Measurements from ENCODE around the gene S100PBP.

S100PBP gene

GRCh38 chr1:32817159-32817814 lies at the start of gene S100PBP, which contains the start of gene YARS1:
Gene S100PBP (plus strand): TSS chr1:32817653. CDS start chr1:32826100, 8,447 bp downstream.
Gene YARS1 (minus strand): TSS chr1:32817358. CDS start chr1:32817244, 114 bp downstream.
- peak; percentile 100 for DNase-seq (ENCODE audit: low read depth)

DNA sequence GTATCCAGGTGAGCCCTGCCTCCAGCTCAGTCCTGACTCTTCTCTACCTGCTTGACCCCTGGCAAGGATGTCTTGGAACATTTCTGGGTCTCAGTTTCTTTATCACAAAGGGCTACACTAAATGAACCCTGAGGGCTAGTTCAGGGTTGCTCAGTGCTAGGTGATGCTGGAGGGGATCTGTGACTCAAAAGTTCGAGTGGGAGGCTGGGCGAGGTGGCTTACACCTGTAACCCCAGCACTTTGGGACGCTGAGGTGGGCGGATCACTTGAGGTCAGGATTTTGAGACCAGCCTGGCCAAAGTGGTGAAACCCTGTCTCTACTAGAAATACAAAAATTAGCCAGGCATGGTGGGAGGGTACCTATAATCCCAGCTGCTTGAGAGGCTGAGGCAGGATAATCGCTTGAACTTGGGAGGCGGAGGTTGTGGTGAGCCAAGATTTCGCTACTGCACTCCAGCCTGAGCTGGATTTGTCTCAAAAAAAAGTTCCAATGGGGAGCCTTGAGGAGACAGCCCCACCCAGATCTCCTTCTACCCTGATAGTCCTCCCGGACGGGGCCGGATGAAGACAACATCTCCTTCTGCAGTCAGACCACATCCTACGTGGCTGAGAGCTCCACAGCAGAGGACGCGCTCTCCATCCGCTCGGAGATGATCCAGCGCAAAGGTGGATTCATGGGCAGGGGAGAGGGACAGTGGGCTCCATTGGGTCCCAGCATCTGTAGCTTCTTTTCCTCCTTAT lies 49.2 kb upstream of the S100PBP start:
- DNase-seq (ENCODE audit: low read depth), result no peak

- no peak for DNase-seq (ENCODE audit: low read depth)
Observed at GRCh38 chr1:32769524-32770220, 47.8 kb upstream of the S100PBP start.

- DNase-seq (ENCODE audit: low read depth), result no peak
Observed at GRCh38 chr1:32770221-32770731, 47.2 kb upstream of the S100PBP start.

- DNase-seq (ENCODE audit: low read depth), result no peak
Observed at GRCh38 chr1:32770741-32771548, 46.5 kb upstream of the S100PBP start.

DNA sequence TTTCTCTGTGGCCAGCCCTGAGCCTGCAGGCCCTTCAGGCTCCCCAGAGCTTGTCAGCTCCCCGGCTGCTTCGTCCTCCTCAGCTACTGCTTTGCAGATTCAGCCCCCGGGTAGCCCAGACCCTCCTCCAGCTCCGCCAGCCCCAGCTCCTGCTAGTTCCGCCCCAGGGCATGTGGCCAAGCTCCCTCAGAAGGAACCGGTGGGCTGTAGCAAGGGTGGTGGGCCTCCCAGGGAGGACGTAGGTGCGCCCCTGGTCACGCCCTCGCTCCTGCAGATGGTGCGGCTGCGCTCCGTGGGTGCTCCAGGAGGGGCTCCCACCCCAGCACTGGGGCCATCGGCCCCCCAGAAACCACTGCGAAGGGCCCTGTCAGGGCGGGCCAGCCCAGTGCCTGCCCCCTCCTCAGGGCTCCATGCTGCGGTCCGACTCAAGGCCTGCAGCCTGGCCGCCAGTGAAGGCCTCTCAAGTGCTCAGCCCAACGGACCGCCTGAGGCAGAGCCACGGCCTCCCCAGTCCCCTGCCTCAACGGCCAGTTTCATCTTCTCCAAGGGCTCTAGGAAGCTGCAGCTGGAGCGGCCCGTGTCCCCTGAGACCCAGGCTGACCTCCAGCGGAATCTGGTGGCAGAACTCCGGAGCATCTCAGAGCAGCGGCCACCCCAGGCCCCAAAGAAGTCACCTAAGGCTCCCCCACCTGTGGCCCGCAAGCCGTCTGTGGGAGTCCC lies 45.7 kb upstream of the S100PBP start:
- no peak for DNase-seq (ENCODE audit: low read depth)

DNA sequence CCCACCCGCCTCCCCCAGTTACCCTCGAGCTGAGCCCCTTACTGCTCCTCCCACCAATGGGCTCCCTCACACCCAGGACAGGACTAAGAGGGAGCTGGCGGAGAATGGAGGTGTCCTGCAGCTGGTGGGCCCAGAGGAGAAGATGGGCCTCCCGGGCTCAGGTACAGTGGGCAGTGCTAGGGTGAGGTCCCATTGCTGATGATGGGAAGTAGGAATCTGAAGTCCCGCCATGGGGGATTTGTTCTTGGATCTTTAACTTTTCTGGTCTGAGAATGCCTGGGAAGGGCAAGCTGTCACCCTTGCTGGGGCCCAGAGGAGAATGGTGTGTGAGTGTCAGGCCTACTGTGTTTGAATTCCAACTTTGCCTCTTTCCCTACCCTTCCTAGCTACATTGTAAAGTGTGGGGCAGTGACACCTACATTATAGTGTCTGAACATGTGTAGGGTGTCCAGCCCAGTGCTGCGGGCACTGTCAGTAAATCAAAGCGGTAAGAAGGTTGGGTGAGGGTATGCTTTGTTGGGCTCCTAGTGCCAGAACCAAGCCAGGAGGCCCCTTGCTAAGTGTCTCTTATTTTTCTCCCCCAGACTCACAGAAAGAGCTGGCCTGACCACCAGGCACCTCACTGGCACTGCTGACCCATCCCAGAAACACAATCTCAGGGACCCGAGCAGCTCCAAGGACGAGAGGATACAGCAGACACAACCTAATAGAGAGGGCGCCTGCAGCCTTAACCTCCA lies 45.0 kb upstream of the S100PBP start:
- DNase-seq (ENCODE audit: low read depth), result no peak

DNA sequence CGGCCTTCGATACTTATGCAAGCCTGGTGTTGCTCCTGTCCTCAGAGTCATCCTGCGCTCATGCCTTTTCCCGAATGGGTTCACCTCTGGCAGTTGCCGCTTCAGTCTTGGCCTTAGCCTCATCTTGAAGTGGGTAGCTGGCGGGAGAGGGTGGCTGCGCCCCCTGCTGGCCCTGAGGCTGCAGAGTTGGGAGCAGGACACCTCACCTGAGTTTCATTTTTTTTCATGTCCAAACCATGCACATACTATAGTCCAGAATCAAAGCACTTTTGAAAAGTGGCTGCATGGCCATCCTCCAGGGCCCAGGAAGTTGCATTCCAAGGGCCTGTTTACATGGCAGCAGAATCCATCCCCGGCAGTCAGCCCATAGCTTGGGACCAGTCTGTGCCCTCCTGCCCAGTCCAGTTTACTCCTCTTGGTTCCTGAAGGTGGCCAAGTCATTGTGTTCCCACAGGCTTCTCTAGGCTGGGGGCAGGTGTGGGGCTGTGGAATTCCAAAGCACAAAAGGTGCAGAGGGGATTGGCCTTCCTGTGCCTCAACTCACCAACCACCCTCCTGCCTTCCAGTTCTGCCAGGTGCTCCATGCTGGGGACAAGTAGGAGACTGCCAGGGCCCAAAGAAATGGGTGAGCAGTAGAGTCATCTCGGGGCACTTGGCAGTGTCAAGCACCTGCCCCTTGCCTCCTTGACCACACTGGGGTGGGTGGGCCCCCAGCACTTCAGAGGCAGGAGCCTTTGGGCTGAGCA lies 44.3 kb upstream of the S100PBP start:
- peak; percentile 62 for DNase-seq (ENCODE audit: low read depth)

DNA sequence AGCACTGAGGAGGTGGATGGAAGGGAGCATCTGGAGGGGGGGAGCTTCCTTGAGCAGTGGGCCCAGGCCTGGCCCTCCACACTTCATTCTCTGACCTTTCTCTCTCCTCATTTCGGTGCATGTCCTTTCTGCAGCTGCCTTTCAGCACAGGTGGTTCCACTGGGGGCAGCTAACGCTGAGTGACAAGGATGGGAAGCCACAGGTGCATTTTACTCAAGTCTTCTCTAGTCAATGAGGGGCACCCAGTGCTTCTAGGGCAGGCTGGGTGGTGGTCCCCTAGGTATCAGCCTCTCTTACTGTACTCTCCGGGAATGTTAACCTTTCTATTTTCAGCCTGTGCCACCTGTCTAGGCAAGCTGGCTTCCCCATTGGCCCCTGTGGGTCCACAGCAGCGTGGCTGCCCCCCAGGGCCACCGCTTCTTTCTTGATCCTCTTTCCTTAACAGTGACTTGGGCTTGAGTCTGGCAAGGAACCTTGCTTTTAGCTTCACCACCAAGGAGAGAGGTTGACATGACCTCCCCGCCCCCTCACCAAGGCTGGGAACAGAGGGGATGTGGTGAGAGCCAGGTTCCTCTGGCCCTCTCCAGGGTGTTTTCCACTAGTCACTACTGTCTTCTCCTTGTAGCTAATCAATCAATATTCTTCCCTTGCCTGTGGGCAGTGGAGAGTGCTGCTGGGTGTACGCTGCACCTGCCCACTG lies 43.5 kb upstream of the S100PBP start:
- DNase-seq (ENCODE audit: low read depth), result no peak

GRCh38 chr1:32774464-32774808 lies 43.0 kb upstream of the S100PBP start:
- DNase-seq (ENCODE audit: low read depth), result no peak

DNA sequence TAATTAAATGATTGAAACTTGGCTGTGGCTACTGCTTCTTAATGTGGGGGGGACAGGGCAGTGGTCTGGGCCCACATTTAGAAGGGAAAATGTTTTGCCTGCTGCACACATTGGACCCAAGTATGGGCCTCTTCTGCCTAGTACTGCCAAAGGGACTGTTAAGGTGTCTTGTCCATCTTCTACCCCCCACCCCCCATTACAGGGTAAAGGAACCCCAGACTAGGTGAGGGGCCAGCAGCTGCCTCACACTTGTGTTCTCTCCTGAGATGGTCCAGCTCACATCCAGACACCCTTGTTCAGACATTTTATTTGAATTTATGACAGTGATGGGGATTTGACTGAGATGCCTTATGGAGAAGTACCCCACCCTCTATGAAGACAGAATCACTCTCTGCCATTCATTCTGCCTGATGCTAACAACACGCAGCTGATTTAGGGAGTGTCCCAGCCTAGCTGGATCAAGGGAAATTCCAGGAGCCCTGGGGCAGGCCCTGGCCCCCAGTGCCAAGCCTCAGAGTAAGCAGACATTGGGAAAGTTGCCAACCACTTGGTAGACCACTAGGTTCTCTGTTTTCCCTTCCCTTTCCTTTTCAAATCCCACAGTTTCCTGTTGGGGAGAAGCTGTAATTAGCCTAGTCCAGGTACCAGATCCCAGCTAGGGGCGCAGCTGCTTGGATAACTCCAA lies 42.4 kb upstream of the S100PBP start:
- no peak for DNase-seq (ENCODE audit: low read depth)

- no peak for DNase-seq (ENCODE audit: low read depth)
Observed at GRCh38 chr1:32775640-32776337, 41.7 kb upstream of the S100PBP start.

- no peak for DNase-seq (ENCODE audit: low read depth)
Observed at GRCh38 chr1:32779242-32779641, 38.2 kb upstream of the S100PBP start.

DNA sequence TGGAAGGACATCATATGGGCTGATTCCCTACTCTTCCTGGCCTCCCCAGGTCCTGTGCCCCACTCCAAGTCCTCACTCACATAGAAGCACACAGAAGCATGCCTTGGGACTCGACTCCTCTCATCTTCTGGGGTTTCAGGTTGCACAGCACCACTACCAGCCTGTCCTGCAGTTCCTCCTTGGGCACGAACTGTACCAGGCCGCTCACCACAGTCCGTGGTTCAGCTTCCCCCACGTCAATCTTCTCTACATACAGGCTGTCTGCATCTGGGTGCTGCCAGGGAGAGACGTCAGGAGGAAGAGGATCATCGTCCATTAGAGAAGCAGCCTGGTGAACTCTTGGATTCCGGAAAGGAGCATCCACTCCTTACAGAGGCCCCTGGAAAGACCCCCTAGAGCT lies 37.4 kb upstream of the S100PBP start:
- DNase-seq (ENCODE audit: low read depth), result no peak

- DNase-seq (ENCODE audit: low read depth), result no peak
Observed at GRCh38 chr1:32780628-32781234, 36.7 kb upstream of the S100PBP start.

- DNase-seq (ENCODE audit: low read depth), result no peak
Observed at GRCh38 chr1:32782086-32782485, 35.4 kb upstream of the S100PBP start.

DNA sequence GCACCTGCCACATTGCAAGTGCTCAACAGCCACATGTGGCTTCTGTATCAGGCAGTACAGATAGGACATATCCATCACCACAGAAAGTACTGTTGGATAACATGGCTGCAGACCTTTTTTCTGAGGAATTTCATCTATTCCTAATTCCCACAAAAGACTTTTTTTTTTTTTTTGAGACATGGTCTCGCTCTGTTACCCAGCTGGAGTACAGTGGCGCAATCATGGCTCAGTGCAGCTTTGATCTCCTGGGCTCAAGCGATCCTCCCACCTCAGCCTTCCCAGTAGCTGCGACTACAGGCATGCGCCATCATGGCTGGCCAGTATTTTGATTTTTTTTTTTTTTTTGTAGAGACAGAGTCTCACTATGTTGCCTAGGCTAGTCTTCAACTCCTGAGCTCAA lies 33.6 kb upstream of the S100PBP start:
- no peak for DNase-seq (ENCODE audit: low read depth)

- DNase-seq (ENCODE audit: low read depth), result no peak
Observed at GRCh38 chr1:32784817-32785216, 32.6 kb upstream of the S100PBP start.
